ENCODE results near the gene SERPINA12.
"Not testable (repeated sequence)": the region's sequence is repeated elsewhere in the genome, so short reads cannot be mapped to it uniquely, and the experiment has no call there.

The SERPINA12 gene

GRCh38 chr14:94536836-94537235 is 27.6 kb upstream of the SERPINA12 start:
- peak; percentile 27 for DNase-seq (ENCODE audit: low spot score)

- DNase-seq (ENCODE audit: low spot score) = no peak
Observed at GRCh38 chr14:94535506-94535905, 26.2 kb upstream of the SERPINA12 start.

- no peak for DNase-seq (ENCODE audit: low spot score)
Observed at GRCh38 chr14:94532447-94532846, 23.2 kb upstream of the SERPINA12 start.

GRCh38 chr14:94531187-94531586 is 21.9 kb upstream of the SERPINA12 start:
- no peak for DNase-seq (ENCODE audit: low spot score)

GRCh38 chr14:94524093-94524492 is 14.8 kb upstream of the SERPINA12 start:
- DNase-seq (ENCODE audit: low spot score) = no peak

- no peak for DNase-seq (ENCODE audit: low spot score)
Observed at GRCh38 chr14:94523265-94523664, 14.0 kb upstream of the SERPINA12 start.

- DNase-seq (ENCODE audit: low spot score) = peak; percentile 52
Observed at GRCh38 chr14:94522115-94522724, 13.0 kb upstream of the SERPINA12 start.

GRCh38 chr14:94521375-94522114 is 12.3 kb upstream of the SERPINA12 start:
- no peak for DNase-seq (ENCODE audit: low spot score)

- no peak for DNase-seq (ENCODE audit: low spot score)
Observed at GRCh38 chr14:94517641-94518257, 8.5 kb upstream of the SERPINA12 start.

GRCh38 chr14:94517248-94517640 is 8.0 kb upstream of the SERPINA12 start:
- DNase-seq (ENCODE audit: low spot score) = no peak

- DNase-seq (ENCODE audit: low spot score) = no peak
Observed at GRCh38 chr14:94515856-94516255, 6.6 kb upstream of the SERPINA12 start.

- DNase-seq (ENCODE audit: low spot score) = no peak
Observed at GRCh38 chr14:94515426-94515825, 6.2 kb upstream of the SERPINA12 start.

GRCh38 chr14:94514351-94514750 is 5.1 kb upstream of the SERPINA12 start:
- DNase-seq (ENCODE audit: low spot score) = no peak

GRCh38 chr14:94510481-94510880 is 1.2 kb upstream of the SERPINA12 start:
- not testable (repeated sequence) for DNase-seq (ENCODE audit: low spot score)

- no peak for DNase-seq (ENCODE audit: low spot score)
Observed at GRCh38 chr14:94505641-94506040, 3.6 kb downstream of the SERPINA12 start.

GRCh38 chr14:94505206-94505605 is 4.1 kb downstream of the SERPINA12 start:
- DNase-seq (ENCODE audit: low spot score) = no peak

GRCh38 chr14:94501588-94502516 is 7.4 kb downstream of the SERPINA12 start:
- DNase-seq (ENCODE audit: low spot score) = no peak

- no peak for DNase-seq (ENCODE audit: low spot score)
Observed at GRCh38 chr14:94500264-94500663, 9.0 kb downstream of the SERPINA12 start.

- DNase-seq (ENCODE audit: low spot score) = no peak
Observed at GRCh38 chr14:94499673-94500072, 9.6 kb downstream of the SERPINA12 start.

- DNase-seq (ENCODE audit: low spot score) = no peak
Observed at GRCh38 chr14:94498215-94498614, 11.1 kb downstream of the SERPINA12 start.

- no peak for DNase-seq (ENCODE audit: low spot score)
Observed at GRCh38 chr14:94494085-94494484, 15.2 kb downstream of the SERPINA12 start.

- no peak for DNase-seq (ENCODE audit: low spot score)
Observed at GRCh38 chr14:94491511-94491910, 17.8 kb downstream of the SERPINA12 start.

Measured in HuH-7 (cell line).